ENCODE data around the gene TMEM217.

The TMEM217 gene

GRCh38 chr6:37289931-37290330 is 32.0 kb upstream of the TMEM217 start:
- peaks cover 3% of the 10 kb centered on the region for H3K4me1 ChIP-seq (ENCODE audit: control insufficient read depth, insufficient read depth, low read depth, low read length)
- H3K9me3 ChIP-seq (ENCODE audit: control insufficient read depth, low read length) = peaks cover 5% of the 10 kb centered on the region
- H2BK120ac ChIP-seq (ENCODE audit: low read depth, low read length) = no peak overlapping the region
- H3K36me3 ChIP-seq (ENCODE audit: control insufficient read depth in 1 of 2, insufficient read depth in 2 of 2, low read depth in 1 of 2, low read length in 2 of 2) = peaks cover 26 to 79% of the 10 kb centered on the region in 2 experiments
- no peak overlapping the region for H3K4ac ChIP-seq (ENCODE audit: low read depth in 1 of 2, low read length in 2 of 2)
- H2BK15ac ChIP-seq (ENCODE audit: low read depth, poor library complexity, severe bottlenecking) = no peak overlapping the region
- H4K8ac ChIP-seq (ENCODE audit: low read length) = no peak overlapping the region
- no peaks in the 10 kb centered on the region for H3K27me3 ChIP-seq (ENCODE audit: control insufficient read depth in 1 of 2, insufficient read depth in 1 of 2, low read length in 2 of 2)
- no peak overlapping the region for H4K91ac ChIP-seq (ENCODE audit: low read length)
- no peak overlapping the region for H2BK5ac ChIP-seq (ENCODE audit: low read depth, low read length, poor library complexity, severe bottlenecking)
- 94% methylated on average over 3 of the region's 3 CpGs for WGBS
- no peak overlapping the region for H3K4me2 ChIP-seq (ENCODE audit: low read length, poor library complexity, severe bottlenecking)
- H2BK12ac ChIP-seq (ENCODE audit: low read length in 2 of 2) = no peak overlapping the region
- no peak overlapping the region for H2AK5ac ChIP-seq (ENCODE audit: low read length, severe bottlenecking)
- DNase-seq = no peak
- peaks cover 23% of the 10 kb centered on the region for H3K79me1 ChIP-seq (replicated peaks; ENCODE audit: low read length, poor library complexity, severe bottlenecking)
- no peak overlapping the region for H3K27ac ChIP-seq (ENCODE audit: low read length, poor library complexity, severe bottlenecking)
- H3K18ac ChIP-seq (ENCODE audit: low read depth in 1 of 2, low read length in 2 of 2) = no peak overlapping the region
- H2AFZ ChIP-seq (ENCODE audit: low read depth, low read length) = no peak overlapping the region
- no peak overlapping the region for H3K14ac ChIP-seq (ENCODE audit: low read length in 2 of 2)
- no peak overlapping the region for H3K9ac ChIP-seq (ENCODE audit: low read length)
- no peak overlapping the region for H3K4me3 ChIP-seq (ENCODE audit: insufficient read depth in 1 of 2, low read depth in 1 of 2, low read length in 2 of 2)
- H3K23ac ChIP-seq (ENCODE audit: low read length in 2 of 2) = no peak overlapping the region

GRCh38 chr6:37288247-37288646 is 30.3 kb upstream of the TMEM217 start:
- H2BK12ac ChIP-seq (ENCODE audit: low read length in 2 of 2) = no peak overlapping the region
- DNase-seq = peak; percentile 21
- WGBS = 67% methylated on average over 2 of the region's 2 CpGs
- H3K4me3 ChIP-seq (ENCODE audit: insufficient read depth in 1 of 2, low read depth in 1 of 2, low read length in 2 of 2) = no peak overlapping the region
- no peaks in the 10 kb centered on the region for H3K27me3 ChIP-seq (ENCODE audit: control insufficient read depth in 1 of 2, insufficient read depth in 1 of 2, low read length in 2 of 2)
- H3K9me3 ChIP-seq (ENCODE audit: control insufficient read depth, low read length) = no peaks in the 10 kb centered on the region
- H4K8ac ChIP-seq (ENCODE audit: low read length) = no peak overlapping the region
- H3K27ac ChIP-seq (ENCODE audit: low read length, poor library complexity, severe bottlenecking) = no peak overlapping the region
- no peak overlapping the region for H3K4me2 ChIP-seq (ENCODE audit: low read length, poor library complexity, severe bottlenecking)
- peaks cover 3% of the 10 kb centered on the region for H3K4me1 ChIP-seq (ENCODE audit: control insufficient read depth, insufficient read depth, low read depth, low read length)
- no peak overlapping the region for H4K91ac ChIP-seq (ENCODE audit: low read length)
- peaks cover 32 to 73% of the 10 kb centered on the region in 2 experiments for H3K36me3 ChIP-seq (ENCODE audit: control insufficient read depth in 1 of 2, insufficient read depth in 2 of 2, low read depth in 1 of 2, low read length in 2 of 2)
- H3K18ac ChIP-seq (ENCODE audit: low read depth in 1 of 2, low read length in 2 of 2) = no peak overlapping the region
- H3K9ac ChIP-seq (ENCODE audit: low read length) = no peak overlapping the region
- H3K14ac ChIP-seq (ENCODE audit: low read length in 2 of 2) = no peak overlapping the region
- H3K4ac ChIP-seq (ENCODE audit: low read depth in 1 of 2, low read length in 2 of 2) = no peak overlapping the region
- H2BK15ac ChIP-seq (ENCODE audit: low read depth, poor library complexity, severe bottlenecking) = no peak overlapping the region
- no peak overlapping the region for H2BK5ac ChIP-seq (ENCODE audit: low read depth, low read length, poor library complexity, severe bottlenecking)
- no peak overlapping the region for H3K23ac ChIP-seq (ENCODE audit: low read length in 2 of 2)
- H2BK120ac ChIP-seq (ENCODE audit: low read depth, low read length) = no peak overlapping the region
- H2AFZ ChIP-seq (ENCODE audit: low read depth, low read length) = no peak overlapping the region
- H3K79me1 ChIP-seq (replicated peaks; ENCODE audit: low read length, poor library complexity, severe bottlenecking) = peaks cover 28% of the 10 kb centered on the region
- H2AK5ac ChIP-seq (ENCODE audit: low read length, severe bottlenecking) = no peak overlapping the region

GRCh38 chr6:37287519-37288157 is 29.7 kb upstream of the TMEM217 start:
- Histone ChIP-seq H2BK12ac (ENCODE audit: low read length in 2 of 2) (no peak overlapping the region), H2BK120ac (ENCODE audit: low read depth, low read length) (no peak overlapping the region), H3K27me3 (ENCODE audit: control insufficient read depth in 1 of 2, insufficient read depth in 1 of 2, low read length in 2 of 2) (no peaks in the 10 kb centered on the region), H3K18ac (ENCODE audit: low read depth in 1 of 2, low read length in 2 of 2) (no peak overlapping the region), H2BK5ac (ENCODE audit: low read depth, low read length, poor library complexity, severe bottlenecking) (no peak overlapping the region), H3K23ac (ENCODE audit: low read length in 2 of 2) (no peak overlapping the region), H3K79me1 (replicated peaks; ENCODE audit: low read length, poor library complexity, severe bottlenecking) (peaks cover 30% of the 10 kb centered on the region), H3K9me3 (ENCODE audit: control insufficient read depth, low read length) (no peaks in the 10 kb centered on the region), H2AFZ (ENCODE audit: low read depth, low read length) (no peak overlapping the region), H4K8ac (ENCODE audit: low read length) (no peak overlapping the region), H3K4me1 (ENCODE audit: control insufficient read depth, insufficient read depth, low read depth, low read length) (peaks cover 3% of the 10 kb centered on the region), H3K4me3 (ENCODE audit: insufficient read depth in 1 of 2, low read depth in 1 of 2, low read length in 2 of 2) (no peak overlapping the region), H2AK5ac (ENCODE audit: low read length, severe bottlenecking) (no peak overlapping the region), H3K27ac (ENCODE audit: low read length, poor library complexity, severe bottlenecking) (no peak overlapping the region), H3K4ac (ENCODE audit: low read depth in 1 of 2, low read length in 2 of 2) (no peak overlapping the region), H3K36me3 (ENCODE audit: control insufficient read depth in 1 of 2, insufficient read depth in 2 of 2, low read depth in 1 of 2, low read length in 2 of 2) (peaks cover 36 to 77% of the 10 kb centered on the region in 2 experiments), H2BK15ac (ENCODE audit: low read depth, poor library complexity, severe bottlenecking) (no peak overlapping the region), H3K4me2 (ENCODE audit: low read length, poor library complexity, severe bottlenecking) (no peak overlapping the region), H4K91ac (ENCODE audit: low read length) (no peak overlapping the region), H3K14ac (ENCODE audit: low read length in 2 of 2) (no peak overlapping the region), H3K9ac (ENCODE audit: low read length) (no peak overlapping the region)
- DNase-seq = no peak
- 97% methylated on average over 1 of the region's 2 CpGs for WGBS

GRCh38 chr6:37285861-37286311 is 27.9 kb upstream of the TMEM217 start:
- Histone ChIP-seq H3K4me1 (ENCODE audit: control insufficient read depth, insufficient read depth, low read depth, low read length) (peaks cover 9% of the 10 kb centered on the region), H3K23ac (ENCODE audit: low read length in 2 of 2) (no peak overlapping the region), H3K27ac (ENCODE audit: low read length, poor library complexity, severe bottlenecking) (no peak overlapping the region), H2BK12ac (ENCODE audit: low read length in 2 of 2) (no peak overlapping the region), H3K36me3 (ENCODE audit: control insufficient read depth in 1 of 2, insufficient read depth in 2 of 2, low read depth in 1 of 2, low read length in 2 of 2) (peaks cover 39 to 70% of the 10 kb centered on the region in 2 experiments), H3K14ac (ENCODE audit: low read length in 2 of 2) (no peak overlapping the region), H4K91ac (ENCODE audit: low read length) (no peak overlapping the region), H3K4me2 (ENCODE audit: low read length, poor library complexity, severe bottlenecking) (no peak overlapping the region), H2AK5ac (ENCODE audit: low read length, severe bottlenecking) (no peak overlapping the region), H2BK15ac (ENCODE audit: low read depth, poor library complexity, severe bottlenecking) (no peak overlapping the region), H3K9ac (ENCODE audit: low read length) (no peak overlapping the region), H3K4me3 (ENCODE audit: insufficient read depth in 1 of 2, low read depth in 1 of 2, low read length in 2 of 2) (no peak overlapping the region), H2AFZ (ENCODE audit: low read depth, low read length) (no peak overlapping the region), H3K79me1 (replicated peaks; ENCODE audit: low read length, poor library complexity, severe bottlenecking) (peaks cover 39% of the 10 kb centered on the region), H2BK120ac (ENCODE audit: low read depth, low read length) (no peak overlapping the region), H2BK5ac (ENCODE audit: low read depth, low read length, poor library complexity, severe bottlenecking) (no peak overlapping the region), H4K8ac (ENCODE audit: low read length) (no peak overlapping the region), H3K18ac (ENCODE audit: low read depth in 1 of 2, low read length in 2 of 2) (no peak overlapping the region), H3K4ac (ENCODE audit: low read depth in 1 of 2, low read length in 2 of 2) (no peak overlapping the region), H3K9me3 (ENCODE audit: control insufficient read depth, low read length) (no peaks in the 10 kb centered on the region), H3K27me3 (ENCODE audit: control insufficient read depth in 1 of 2, insufficient read depth in 1 of 2, low read length in 2 of 2) (no peaks in the 10 kb centered on the region)
- WGBS = 80% methylated on average over 1 of the region's 4 CpGs
- no peak for DNase-seq

Data from mesenchymal stem cell (in vitro differentiated cells and primary cell).